Mesothelial cell of epicardium (in vitro differentiated cells): ENCODE data around the gene AKR1B1. TPM values are rescaled to one million over a fixed set of nuclear protein-coding genes. Genes with fewer than 3 reads are reported as not detected.

Experiments
- DNase-seq, 2 experiments: peaks; one replicate each; pipeline ENCODE4 v3.0.0; 2021; ENCODE audit warnings: low spot score in 2 of 2; ENCODE audit not compliant: unreplicated experiment in 2 of 2
- H3K27ac Mint-ChIP-seq: 2 replicates; pipeline ENCODE4 v1.8.0; 2021; ENCODE audit warnings: mixed read lengths
- H3K27me3 Mint-ChIP-seq: 2 replicates; pipeline ENCODE4 v1.8.0; 2021; ENCODE audit warnings: low read depth, mixed read lengths
- H3K36me3 Mint-ChIP-seq: 2 replicates; pipeline ENCODE4 v1.8.0; 2021; ENCODE audit warnings: mixed read lengths
- H3K4me1 Mint-ChIP-seq: 2 replicates; pipeline ENCODE4 v1.8.0; 2021; ENCODE audit warnings: mixed read lengths
- H3K4me3 Mint-ChIP-seq: 2 replicates; pipeline ENCODE4 v1.8.0; 2021; ENCODE audit warnings: mild to moderate bottlenecking, moderate library complexity, mixed read lengths
- H3K9me3 Mint-ChIP-seq: 2 replicates; pipeline ENCODE4 v1.8.0; 2021; ENCODE audit warnings: mixed read lengths
- CTCF ChIP-seq: fragments of 200-600 bp; sonication (generic); IDR thresholded peaks from one replicate; pipeline ENCODE4 v1.5.0; 2021; ENCODE audit warnings: antibody characterized with exemption; ENCODE audit not compliant: unreplicated experiment
- total RNA-seq: library from RNA; stranded (reverse); gene quantifications from 3 replicates; pipeline ENCODE4 v1.2.1, GENCODE V29; 2021

Gene AKR1B1
- total RNA-seq, 1 donor from 2014 or later = 91.9 TPM

- Mint-ChIP-seq H3K27me3 (no peaks in the 10 kb centered on the region), H3K4me1 (peaks cover 19% of the 10 kb centered on the region), H3K36me3 (peaks cover 27% of the 10 kb centered on the region), H3K27ac (no peak overlapping the region), H3K4me3 (no peak overlapping the region), H3K9me3 (no peaks in the 10 kb centered on the region)
- no peak for DNase-seq
- no peak for TF ChIP-seq CTCF
These were observed 9.2 kb downstream of the AKR1B1 start for GRCh38 chr7:134449680-134450079.

GRCh38 chr7:134448356-134449229, 10.3 kb downstream of the AKR1B1 start:
- no peak overlapping the region for H3K4me3 Mint-ChIP-seq
- H3K27me3 Mint-ChIP-seq = no peaks in the 10 kb centered on the region
- peaks cover 18% of the 10 kb centered on the region for H3K4me1 Mint-ChIP-seq
- H3K36me3 Mint-ChIP-seq = peaks cover 36% of the 10 kb centered on the region
- H3K27ac Mint-ChIP-seq = no peak overlapping the region
- H3K9me3 Mint-ChIP-seq = no peaks in the 10 kb centered on the region
- no peak for TF ChIP-seq CTCF
- DNase-seq = no peak

- no peaks in the 10 kb centered on the region for H3K9me3 Mint-ChIP-seq
- no peak overlapping the region for H3K4me3 Mint-ChIP-seq
- H3K27ac Mint-ChIP-seq = no peak overlapping the region
- peaks cover 45% of the 10 kb centered on the region for H3K36me3 Mint-ChIP-seq
- peaks cover 9% of the 10 kb centered on the region for H3K4me1 Mint-ChIP-seq
- no peaks in the 10 kb centered on the region for H3K27me3 Mint-ChIP-seq
- DNase-seq = no peak
- no peak for TF ChIP-seq CTCF
These were observed 11.5 kb downstream of the AKR1B1 start for GRCh38 chr7:134447383-134447782.

GRCh38 chr7:134446923-134447322, 12.0 kb downstream of the AKR1B1 start:
- H3K36me3 Mint-ChIP-seq = peaks cover 49% of the 10 kb centered on the region
- H3K9me3 Mint-ChIP-seq = no peaks in the 10 kb centered on the region
- no peak overlapping the region for H3K4me3 Mint-ChIP-seq
- TF ChIP-seq CTCF = no peak
- H3K27me3 Mint-ChIP-seq = no peaks in the 10 kb centered on the region
- peaks cover 9% of the 10 kb centered on the region for H3K4me1 Mint-ChIP-seq
- no peak overlapping the region for H3K27ac Mint-ChIP-seq
- DNase-seq = no peak

- no peak overlapping the region for H3K4me3 Mint-ChIP-seq
These were observed 12.5 kb downstream of the AKR1B1 start for GRCh38 chr7:134446446-134446845.

More at GRCh38 chr7:134446446-134446845, 12.5 kb downstream of the AKR1B1 start:
- DNase-seq = no peak
- Mint-ChIP-seq H3K27me3 (no peaks in the 10 kb centered on the region), H3K36me3 (peaks cover 53% of the 10 kb centered on the region), H3K4me1 (peaks cover 9% of the 10 kb centered on the region), H3K9me3 (no peaks in the 10 kb centered on the region), H3K27ac (no peak overlapping the region)
- no peak for TF ChIP-seq CTCF
